GM12878 (cell line): Measurements from ENCODE around the gene FAM89B. TPM values are rescaled to one million over a fixed set of nuclear protein-coding genes. Genes with fewer than 3 reads are reported as not detected.

Source experiments
- BMI1 ChIP-seq: fragments of 450-650 bp; IDR thresholded peaks from 2 replicates; pipeline ENCODE4 v1.6.1; 2016; ENCODE audit warnings: mild to moderate bottlenecking, moderate library complexity, borderline replicate concordance
- FOXK2 ChIP-seq: fragments of 450-650 bp; IDR thresholded peaks from 2 replicates; pipeline ENCODE4 v1.6.1; 2017; ENCODE audit warnings: mild to moderate bottlenecking, moderate library complexity
- HCFC1 ChIP-seq: fragments of 150-350 bp; IDR thresholded peaks from 2 replicates; pipeline ENCODE4 v1.6.1; 2014; ENCODE audit warnings: low read length
- IRF4 ChIP-seq: IDR thresholded peaks from 2 replicates; pipeline ENCODE4 v1.6.1; 2011; ENCODE audit warnings: low read depth, low read length
- MEF2B ChIP-seq: fragments of 450-650 bp; IDR thresholded peaks from 2 replicates; pipeline ENCODE4 v1.6.1; 2018; ENCODE audit warnings: mild to moderate bottlenecking, moderate library complexity; ENCODE audit not compliant: partially characterized antibody, poor library complexity, severe bottlenecking
- MXI1 ChIP-seq: fragments of 150-350 bp; IDR thresholded peaks from 2 replicates; pipeline ENCODE4 v1.6.1; 2011; ENCODE audit warnings: low read depth, mild to moderate bottlenecking, inconsistent platforms, low read length, improper control_type of control experiment
- POLR2AphosphoS2 ChIP-seq: IDR thresholded peaks from 2 replicates; pipeline ENCODE4 v1.6.1; 2011; ENCODE audit warnings: low read depth, mild to moderate bottlenecking, low read length, improper control_type of control experiment, moderate library complexity
- POLR2AphosphoS5 ChIP-seq: IDR thresholded peaks from 2 replicates; pipeline ENCODE4 v1.6.1; 2011; ENCODE audit warnings: mild to moderate bottlenecking, low read length, inconsistent platforms
- RCOR1 ChIP-seq: conservative IDR thresholded peaks from 2 replicates; pipeline ENCODE4 v1.6.1; 2012; ENCODE audit warnings: low read depth, low read length, improper control_type of control experiment
- SMAD1 ChIP-seq: fragments of 450-650 bp; IDR thresholded peaks from 2 replicates; pipeline ENCODE4 v1.6.1; 2018; ENCODE audit warnings: mild to moderate bottlenecking, low read depth; ENCODE audit not compliant: partially characterized antibody
- SRF ChIP-seq, 2 experiments: IDR thresholded peaks; 2 replicates each; pipeline ENCODE4 v1.6.1; 2011; ENCODE audit warnings: low read depth in 2 of 2, low read length in 2 of 2, mild to moderate bottlenecking in 1 of 2, moderate library complexity in 1 of 2
- STAT1 ChIP-seq: fragments of 450-650 bp; conservative IDR thresholded peaks from 2 replicates; pipeline ENCODE4 v1.6.1; 2014; ENCODE audit warnings: antibody characterized with exemption, mild to moderate bottlenecking
- SUZ12 ChIP-seq: fragments of 200-600 bp; sonication (generic); IDR thresholded peaks from one replicate; pipeline ENCODE4 v1.6.1; 2018; ENCODE audit warnings: antibody characterized with exemption, mild to moderate bottlenecking; ENCODE audit not compliant: unreplicated experiment
- TAF1 ChIP-seq: IDR thresholded peaks from 2 replicates; pipeline ENCODE4 v1.6.1; 2011; ENCODE audit warnings: mild to moderate bottlenecking, low read depth, low read length, borderline replicate concordance
- TARDBP ChIP-seq: IDR thresholded peaks from 2 replicates; pipeline ENCODE4 v1.6.1; 2016; ENCODE audit warnings: borderline replicate concordance
- TBL1XR1 ChIP-seq: IDR thresholded peaks from 2 replicates; pipeline ENCODE4 v1.6.1; 2012; ENCODE audit warnings: low read depth, low read length, improper control_type of control experiment
- ZNF207 ChIP-seq: fragments of 450-650 bp; IDR thresholded peaks from 2 replicates; pipeline ENCODE4 v1.6.1; 2014; ENCODE audit warnings: antibody characterized with exemption, mild to moderate bottlenecking, borderline replicate concordance
- polyA plus RNA-seq, 11 experiments: library from polyadenylated mRNA; depleted of rRNA in 4 of 11; unstranded in 6 of 11; stranded (reverse) in 5 of 11; fragments of >200 nt; fragmentation: Nextera tagmentation in 4 of 11; fragmentation: Illumina TruSeq in 1 of 11; extraction: Ambion mirVana in 4 of 11; extraction: Trizol in 1 of 11; gene quantifications; 1 replicate in 1 of 11; 2 replicates in 10 of 11; pipeline versions ENCODE4 v1.2.1 to v1.2.3, GENCODE V29; 2011 to 2016; ENCODE audit warnings: inconsistent platforms in 2 of 11, missing spikeins in 2 of 11, low read depth in 1 of 11
- total RNA-seq, 4 experiments: library from RNA; depleted of rRNA in 3 of 4; stranded (reverse); fragments of >200 nt in 3 of 4; fragmentation: Illumina TruSeq in 1 of 4; extraction: Trizol in 1 of 4; gene quantifications; 2 replicates each; pipeline versions ENCODE4 v1.2.1 to v1.2.3, GENCODE V29; 2013 to 2021
- TF ChIP-seq, protein P1 (sequence below): fragments of 150-350 bp; IDR thresholded peaks from 2 replicates; pipeline ENCODE4 v1.6.1; 2016; ENCODE audit warnings: low read depth, low read length
- TF ChIP-seq, protein P2 (sequence below): fragments of 450-650 bp; IDR thresholded peaks from 2 replicates; pipeline ENCODE4 v1.6.1; 2017; ENCODE audit warnings: low read depth, mild to moderate bottlenecking, moderate library complexity
- TF ChIP-seq, protein P3 (sequence below): fragments of 450-650 bp; formaldehyde crosslinking; IDR thresholded peaks from 2 replicates; pipeline ENCODE4 v1.4.0; 2022; ENCODE audit warnings: mild to moderate bottlenecking, moderate library complexity

FAM89B gene
- total and polyA plus RNA-seq, 10 of the 15 experiments (the other 5 are each of a cell fraction or from before 2014, with no cell fraction given), result 0.34 to 36.7 (median 9.8) TPM

DNA sequence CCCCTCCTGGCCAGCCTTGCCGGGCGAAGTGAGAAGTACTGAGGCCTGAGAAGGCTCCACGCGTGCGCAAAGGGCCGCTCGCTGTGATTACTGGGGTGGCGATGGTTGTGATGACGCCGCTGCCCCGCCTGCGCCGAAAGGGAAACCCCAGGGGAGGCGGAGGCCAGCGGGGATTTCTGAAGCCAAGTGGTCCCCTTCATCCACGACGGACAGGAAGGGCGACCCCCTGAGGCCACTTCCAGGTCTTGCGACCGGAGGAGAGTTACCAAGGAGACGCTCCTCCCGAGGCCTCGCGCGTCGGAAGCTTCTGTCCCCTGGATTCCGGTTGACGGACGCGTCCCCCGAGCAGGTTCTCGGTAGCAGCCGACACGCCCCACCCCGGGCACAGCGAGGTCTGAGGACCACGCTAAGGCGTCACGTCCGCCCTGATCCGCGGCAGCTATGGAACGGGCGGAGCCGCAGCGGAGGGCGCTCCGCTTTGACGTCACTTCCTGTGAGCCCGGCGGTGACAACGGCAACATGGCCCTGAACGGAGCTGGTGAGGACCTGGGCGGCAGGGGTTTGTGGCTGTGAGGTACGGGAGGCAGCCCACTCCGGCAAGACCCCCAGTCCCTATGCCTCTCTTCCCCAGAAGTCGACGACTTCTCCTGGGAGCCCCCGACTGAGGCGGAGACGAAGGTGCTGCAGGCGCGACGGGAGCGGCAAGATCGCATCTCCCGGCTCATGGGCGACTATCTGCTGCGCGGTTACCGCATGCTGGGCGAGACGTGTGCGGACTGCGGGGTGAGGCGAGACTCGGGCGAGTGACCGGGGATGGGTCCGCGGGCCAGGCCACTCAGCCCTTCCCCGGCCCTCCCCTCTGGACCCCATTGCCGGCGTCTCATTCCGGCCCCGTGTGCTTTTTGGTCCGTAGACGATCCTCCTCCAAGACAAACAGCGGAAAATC, 2.1 kb upstream of the FAM89B start, which contains the start of gene ZNRD2 (continued):
- TF ChIP-seq FOXK2, result peak; percentile 93
- peak; percentile 71 for TF ChIP-seq IRF4
- TF ChIP-seq TBL1XR1, result peak; percentile 89; the same call in 1 of the 2 replicates
- TF ChIP-seq TAF1, result peak; percentile 81
- TF ChIP-seq, protein P1, sequence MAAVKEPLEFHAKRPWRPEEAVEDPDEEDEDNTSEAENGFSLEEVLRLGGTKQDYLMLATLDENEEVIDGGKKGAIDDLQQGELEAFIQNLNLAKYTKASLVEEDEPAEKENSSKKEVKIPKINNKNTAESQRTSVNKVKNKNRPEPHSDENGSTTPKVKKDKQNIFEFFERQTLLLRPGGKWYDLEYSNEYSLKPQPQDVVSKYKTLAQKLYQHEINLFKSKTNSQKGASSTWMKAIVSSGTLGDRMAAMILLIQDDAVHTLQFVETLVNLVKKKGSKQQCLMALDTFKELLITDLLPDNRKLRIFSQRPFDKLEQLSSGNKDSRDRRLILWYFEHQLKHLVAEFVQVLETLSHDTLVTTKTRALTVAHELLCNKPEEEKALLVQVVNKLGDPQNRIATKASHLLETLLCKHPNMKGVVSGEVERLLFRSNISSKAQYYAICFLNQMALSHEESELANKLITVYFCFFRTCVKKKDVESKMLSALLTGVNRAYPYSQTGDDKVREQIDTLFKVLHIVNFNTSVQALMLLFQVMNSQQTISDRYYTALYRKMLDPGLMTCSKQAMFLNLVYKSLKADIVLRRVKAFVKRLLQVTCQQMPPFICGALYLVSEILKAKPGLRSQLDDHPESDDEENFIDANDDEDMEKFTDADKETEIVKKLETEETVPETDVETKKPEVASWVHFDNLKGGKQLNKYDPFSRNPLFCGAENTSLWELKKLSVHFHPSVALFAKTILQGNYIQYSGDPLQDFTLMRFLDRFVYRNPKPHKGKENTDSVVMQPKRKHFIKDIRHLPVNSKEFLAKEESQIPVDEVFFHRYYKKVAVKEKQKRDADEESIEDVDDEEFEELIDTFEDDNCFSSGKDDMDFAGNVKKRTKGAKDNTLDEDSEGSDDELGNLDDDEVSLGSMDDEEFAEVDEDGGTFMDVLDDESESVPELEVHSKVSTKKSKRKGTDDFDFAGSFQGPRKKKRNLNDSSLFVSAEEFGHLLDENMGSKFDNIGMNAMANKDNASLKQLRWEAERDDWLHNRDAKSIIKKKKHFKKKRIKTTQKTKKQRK, result peak; percentile 18; the same call in 1 of the 2 replicates
- 0 out of 2 replicates have a peak, but pooled peaks have one; percentile 44 for TF ChIP-seq ZNF207
- TF ChIP-seq STAT1, result peak; percentile 27; the same call in 1 of the 2 replicates
- TF ChIP-seq POLR2AphosphoS5, result peak; percentile 90
- TF ChIP-seq POLR2AphosphoS2, result 0 out of 2 replicates have a peak, but pooled peaks have one; percentile 57
- TF ChIP-seq RCOR1, result peak; percentile 94
- TF ChIP-seq, protein P2, sequence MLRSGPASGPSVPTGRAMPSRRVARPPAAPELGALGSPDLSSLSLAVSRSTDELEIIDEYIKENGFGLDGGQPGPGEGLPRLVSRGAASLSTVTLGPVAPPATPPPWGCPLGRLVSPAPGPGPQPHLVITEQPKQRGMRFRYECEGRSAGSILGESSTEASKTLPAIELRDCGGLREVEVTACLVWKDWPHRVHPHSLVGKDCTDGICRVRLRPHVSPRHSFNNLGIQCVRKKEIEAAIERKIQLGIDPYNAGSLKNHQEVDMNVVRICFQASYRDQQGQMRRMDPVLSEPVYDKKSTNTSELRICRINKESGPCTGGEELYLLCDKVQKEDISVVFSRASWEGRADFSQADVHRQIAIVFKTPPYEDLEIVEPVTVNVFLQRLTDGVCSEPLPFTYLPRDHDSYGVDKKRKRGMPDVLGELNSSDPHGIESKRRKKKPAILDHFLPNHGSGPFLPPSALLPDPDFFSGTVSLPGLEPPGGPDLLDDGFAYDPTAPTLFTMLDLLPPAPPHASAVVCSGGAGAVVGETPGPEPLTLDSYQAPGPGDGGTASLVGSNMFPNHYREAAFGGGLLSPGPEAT, result peak; percentile 99
- TF ChIP-seq MEF2B, result peak; percentile 95
- TF ChIP-seq SUZ12, result no peak
- peak; percentile 94 for TF ChIP-seq MXI1
- peak; percentile 29; the same call in 1 of the 2 replicates for TF ChIP-seq BMI1
- TF ChIP-seq, protein P3, sequence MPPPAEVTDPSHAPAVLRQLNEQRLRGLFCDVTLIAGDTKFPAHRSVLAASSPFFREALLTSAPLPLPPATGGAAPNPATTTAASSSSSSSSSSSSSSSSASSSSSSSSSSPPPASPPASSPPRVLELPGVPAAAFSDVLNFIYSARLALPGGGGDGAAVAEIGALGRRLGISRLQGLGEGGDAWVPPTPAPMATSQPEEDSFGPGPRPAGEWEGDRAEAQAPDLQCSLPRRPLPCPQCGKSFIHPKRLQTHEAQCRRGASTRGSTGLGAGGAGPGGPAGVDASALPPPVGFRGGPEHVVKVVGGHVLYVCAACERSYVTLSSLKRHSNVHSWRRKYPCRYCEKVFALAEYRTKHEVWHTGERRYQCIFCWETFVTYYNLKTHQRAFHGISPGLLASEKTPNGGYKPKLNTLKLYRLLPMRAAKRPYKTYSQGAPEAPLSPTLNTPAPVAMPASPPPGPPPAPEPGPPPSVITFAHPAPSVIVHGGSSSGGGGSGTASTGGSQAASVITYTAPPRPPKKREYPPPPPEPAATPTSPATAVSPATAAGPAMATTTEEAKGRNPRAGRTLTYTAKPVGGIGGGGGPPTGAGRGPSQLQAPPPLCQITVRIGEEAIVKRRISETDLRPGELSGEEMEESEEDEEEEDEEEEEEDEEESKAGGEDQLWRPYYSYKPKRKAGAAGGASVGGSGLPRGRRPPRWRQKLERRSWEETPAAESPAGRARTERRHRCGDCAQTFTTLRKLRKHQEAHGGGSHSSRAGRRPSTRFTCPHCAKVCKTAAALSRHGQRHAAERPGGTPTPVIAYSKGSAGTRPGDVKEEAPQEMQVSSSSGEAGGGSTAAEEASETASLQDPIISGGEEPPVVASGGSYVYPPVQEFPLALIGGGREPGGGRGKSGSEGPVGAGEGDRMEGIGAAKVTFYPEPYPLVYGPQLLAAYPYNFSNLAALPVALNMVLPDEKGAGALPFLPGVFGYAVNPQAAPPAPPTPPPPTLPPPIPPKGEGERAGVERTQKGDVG (CRISPR knock-in tag), result no peak
- peak; percentile 93 for TF ChIP-seq HCFC1
- TF ChIP-seq SMAD1, result peak; percentile 6
- 0 out of 2 replicates have a peak, but pooled peaks have one; percentile 47 for TF ChIP-seq TARDBP
- peak; percentile 48 to 91; a peak in 3 of 4 replicates for TF ChIP-seq SRF (IDR thresholded peaks at IDR 0.05; ENCODE audit: low read depth in 2 of 2, low read length in 2 of 2)
